ENCODE data around the gene PGAP1.

- TF ChIP-seq POLR2A (IDR thresholded peaks at IDR 0.05) (no peak), CTCF (IDR thresholded peaks at IDR 0.05) (no peak), POLR2AphosphoS5 (IDR thresholded peaks at IDR 0.05) (no peak)
Measured at GRCh38 chr2:196962325-196962724, 35.8 kb upstream of the PGAP1 start.

All from breast epithelium (tissue), 3 donors.